Sigmoid colon (tissue), 7 donors: Measurements from ENCODE around the gene MARS2. TPM values are rescaled to one million over a fixed set of nuclear protein-coding genes. Genes with fewer than 3 reads are reported as not detected.

ENCODE experiments used
- DNase-seq: peaks from one replicate; pipeline ENCODE4 v3.0.0-alpha.2; 2019
- H3K27ac ChIP-seq, 4 donors: fragments of 200-600 bp; sonication (generic); one replicate each; pipeline ENCODE4 v1.5.1; 2016 to 2019; ENCODE audit warnings: mild to moderate bottlenecking in 1 of 4
- H3K27me3 ChIP-seq, 3 donors: fragments of 200-600 bp; sonication (generic); one replicate each; pipeline ENCODE4 v1.5.1; 2019; ENCODE audit warnings: mild to moderate bottlenecking in 1 of 3
- H3K36me3 ChIP-seq, 4 donors: fragments of 200-600 bp; sonication (generic); one replicate each; pipeline ENCODE4 v1.5.1; 2016 to 2019
- H3K4me1 ChIP-seq, 4 donors: fragments of 200-600 bp; sonication (generic); one replicate each; pipeline ENCODE4 v1.5.1; 2017 to 2019
- H3K4me3 ChIP-seq, 4 donors: fragments of 200-600 bp; sonication (generic); one replicate each; pipeline ENCODE4 v1.5.1; 2017 to 2019; ENCODE audit warnings: mild to moderate bottlenecking in 2 of 4, moderate library complexity in 1 of 4
- H3K9me3 ChIP-seq, 4 donors: fragments of 200-600 bp in 3 of 4; sonication (generic) in 3 of 4; one replicate each; pipeline versions ENCODE4 v1.5.1 to v1.6.1; 2013 to 2019
- EP300 ChIP-seq, 4 donors: sonication (generic); formaldehyde crosslinking; IDR thresholded peaks; one replicate each; pipeline ENCODE4 v1.6.1; 2017; ENCODE audit warnings: antibody characterized with exemption in 4 of 4
- POLR2A ChIP-seq, 2 donors: fragments of 450-650 bp; IDR thresholded peaks; one replicate each; pipeline ENCODE4 v1.6.1; 2016; ENCODE audit warnings: antibody characterized with exemption in 2 of 2, mild to moderate bottlenecking in 2 of 2, moderate library complexity in 2 of 2
- POLR2AphosphoS5 ChIP-seq, 4 donors: sonication (generic); formaldehyde crosslinking; IDR thresholded peaks; one replicate each; pipeline ENCODE4 v1.6.1; 2017; ENCODE audit warnings: antibody characterized with exemption in 4 of 4
- WGBS, 2 donors: extraction: QIAGEN DNeasy Blood & Tissue Kit; methylation state at CpG; one replicate each; pipeline ENCODE4 v1.1.7; 2013; 5-methylcytosine and 5-hydroxymethylcytosine counted together
- intact Hi-C: fragments of 100-400 bp; cut with DNase I; formaldehyde crosslinking; loops from one replicate; pipeline ENCODE4 v1.15.1; 2023
- polyA plus RNA-seq, 3 donors: library from polyadenylated mRNA; stranded (reverse); fragments of 200-250 nt; gene quantifications; one replicate each; pipeline ENCODE4 v1.2.3, GENCODE V29; 2013
- total RNA-seq, 4 donors: library from RNA; depleted of rRNA; stranded (reverse); fragments of >200 nt; gene quantifications; one replicate each; pipeline ENCODE4 v1.1.0, GENCODE V29; 2016
- TF ChIP-seq, protein P1 (sequence below), 4 experiments: fragments of 450-650 bp in 3 of 4; fragments of 200-600 bp in 1 of 4; IDR thresholded peaks; one replicate each; pipeline ENCODE4 v1.5.1; 2016 to 2019; ENCODE audit warnings: antibody characterized with exemption in 4 of 4, mild to moderate bottlenecking in 3 of 4, moderate library complexity in 2 of 4
- donor health status: healthy with polysubstance abuse.
- donor health status: Bipolar disorder and iron deficiency.
- donor health status: healthy.

The MARS2 gene
- total RNA-seq (1 to 10 TPM; 3.1 to 6.6 (median 4.5) TPM), polyA plus RNA-seq (1 to 10 TPM; 3.0 to 8.3 (median 5.3) TPM)

- 0 to 1% methylated on average over 86 of the region's 86 CpGs for WGBS, 2 donors
- H3K4me1 ChIP-seq: peaks cover 0 to 40% (median 37%) of the 10 kb centered on the region in 4 donors
- H3K4me3 ChIP-seq: peak within 1 kb of the TSS; percentile 68 to 92 (median 76)
- TF ChIP-seq POLR2AphosphoS5 (IDR thresholded peaks at IDR 0.05) (peak; percentile 74 to 92 (median 86)), EP300 (IDR thresholded peaks at IDR 0.05) (no peak), POLR2A (IDR thresholded peaks at IDR 0.05) (peak; percentile 10 to 18)
- TF ChIP-seq, protein P1, sequence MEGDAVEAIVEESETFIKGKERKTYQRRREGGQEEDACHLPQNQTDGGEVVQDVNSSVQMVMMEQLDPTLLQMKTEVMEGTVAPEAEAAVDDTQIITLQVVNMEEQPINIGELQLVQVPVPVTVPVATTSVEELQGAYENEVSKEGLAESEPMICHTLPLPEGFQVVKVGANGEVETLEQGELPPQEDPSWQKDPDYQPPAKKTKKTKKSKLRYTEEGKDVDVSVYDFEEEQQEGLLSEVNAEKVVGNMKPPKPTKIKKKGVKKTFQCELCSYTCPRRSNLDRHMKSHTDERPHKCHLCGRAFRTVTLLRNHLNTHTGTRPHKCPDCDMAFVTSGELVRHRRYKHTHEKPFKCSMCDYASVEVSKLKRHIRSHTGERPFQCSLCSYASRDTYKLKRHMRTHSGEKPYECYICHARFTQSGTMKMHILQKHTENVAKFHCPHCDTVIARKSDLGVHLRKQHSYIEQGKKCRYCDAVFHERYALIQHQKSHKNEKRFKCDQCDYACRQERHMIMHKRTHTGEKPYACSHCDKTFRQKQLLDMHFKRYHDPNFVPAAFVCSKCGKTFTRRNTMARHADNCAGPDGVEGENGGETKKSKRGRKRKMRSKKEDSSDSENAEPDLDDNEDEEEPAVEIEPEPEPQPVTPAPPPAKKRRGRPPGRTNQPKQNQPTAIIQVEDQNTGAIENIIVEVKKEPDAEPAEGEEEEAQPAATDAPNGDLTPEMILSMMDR (IDR thresholded peaks at IDR 0.05): no peak
- DNase-seq: peak; percentile 96
- peak within 1 kb of the TSS; percentile 77 to 87 (median 81) for H3K27ac ChIP-seq
- intact Hi-C loops: loop anchor here (5.0 to 10.0 kb wide), 3 partner anchors 188 to 589 kb away; partner anchors contain the start of genes COQ10B and MOB4
- no peaks in the 10 kb centered on the region for H3K27me3 ChIP-seq
- no peaks in the 10 kb centered on the region for H3K9me3 ChIP-seq
- H3K36me3 ChIP-seq: no peaks in the 10 kb centered on the region
Measured at GRCh38 chr2:197705121-197705911, at the start of gene MARS2. Gene MARS2, plus strand, starts transcription at chr2:197705369. Its CDS starts 37 bp downstream, at chr2:197705406.

GRCh38 chr2:197657562-197657961, 47.6 kb upstream of the MARS2 start:
- Histone ChIP-seq H3K27ac (no peak overlapping the region), H3K4me1 (no peaks in the 10 kb centered on the region), H3K27me3 (no peaks in the 10 kb centered on the region), H3K4me3 (no peak overlapping the region), H3K36me3 (no peaks in the 10 kb centered on the region), H3K9me3 (no peaks in the 10 kb centered on the region)
- TF ChIP-seq EP300 (IDR thresholded peaks at IDR 0.05): no peak
- no peak for TF ChIP-seq POLR2A (IDR thresholded peaks at IDR 0.05)
- TF ChIP-seq POLR2AphosphoS5 (IDR thresholded peaks at IDR 0.05): no peak
- TF ChIP-seq, protein P1 (IDR thresholded peaks at IDR 0.05): no peak
- no peak for DNase-seq
- intact Hi-C loops: no loop called here

- intact Hi-C loops: no loop called here
Measured at GRCh38 chr2:197661626-197662025, 43.5 kb upstream of the MARS2 start.

GRCh38 chr2:197666277-197666676, 38.9 kb upstream of the MARS2 start:
- Histone ChIP-seq H3K9me3 (peaks cover 0 to 5% (median 2%) of the 10 kb centered on the region in 4 donors), H3K4me3 (no peak overlapping the region), H3K27ac (no peak overlapping the region), H3K27me3 (no peaks in the 10 kb centered on the region), H3K4me1 (no peaks in the 10 kb centered on the region), H3K36me3 (no peaks in the 10 kb centered on the region)
- intact Hi-C loops: no loop called here
- TF ChIP-seq, protein P1 (IDR thresholded peaks at IDR 0.05): no peak
- TF ChIP-seq POLR2A (IDR thresholded peaks at IDR 0.05) (no peak), EP300 (IDR thresholded peaks at IDR 0.05) (no peak), POLR2AphosphoS5 (IDR thresholded peaks at IDR 0.05) (no peak)
- no peak for DNase-seq

More at GRCh38 chr2:197661626-197662025, 43.5 kb upstream of the MARS2 start:
- H3K4me3 ChIP-seq: no peak overlapping the region
- no peaks in the 10 kb centered on the region for H3K27me3 ChIP-seq
- 70 to 82% methylated on average over 3 of the region's 3 CpGs for WGBS, 2 donors
- no peak overlapping the region for H3K27ac ChIP-seq
- TF ChIP-seq POLR2A (IDR thresholded peaks at IDR 0.05): no peak
- H3K36me3 ChIP-seq: no peaks in the 10 kb centered on the region
- H3K9me3 ChIP-seq: peaks cover 0 to 2% (median 0%) of the 10 kb centered on the region in 4 donors
- H3K4me1 ChIP-seq: no peaks in the 10 kb centered on the region
- no peak for DNase-seq

DNA sequence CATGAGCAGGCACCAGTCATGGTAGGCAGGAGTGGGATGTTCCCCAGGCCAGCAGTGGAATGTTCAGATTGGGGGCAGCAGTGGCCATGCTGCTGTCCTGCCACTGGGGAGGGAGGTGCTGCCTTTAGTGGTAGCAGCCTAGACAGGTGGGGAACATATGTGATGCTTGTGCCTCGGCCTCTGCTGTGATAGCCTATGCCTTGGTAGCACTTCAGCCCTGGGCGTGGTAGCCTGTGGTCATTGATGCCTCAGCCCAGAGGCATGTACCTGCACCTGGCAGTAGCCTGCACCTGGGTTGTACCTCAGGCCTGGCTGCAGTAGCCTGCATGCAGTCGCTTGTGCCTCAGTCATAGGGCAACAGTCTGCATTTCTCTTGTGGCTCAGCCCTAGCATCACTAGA, 36.9 kb upstream of the MARS2 start:
- DNase-seq: no peak
- intact Hi-C loops: no loop called here
- WGBS, 2 donors: 92 to 96% methylated on average over 3 of the region's 3 CpGs
- Histone ChIP-seq H3K9me3 (peaks cover 0 to 5% (median 2%) of the 10 kb centered on the region in 4 donors), H3K27ac (no peak overlapping the region), H3K36me3 (no peaks in the 10 kb centered on the region), H3K4me1 (no peaks in the 10 kb centered on the region), H3K4me3 (no peak overlapping the region), H3K27me3 (no peaks in the 10 kb centered on the region)
- TF ChIP-seq, protein P1 (IDR thresholded peaks at IDR 0.05): no peak
- TF ChIP-seq EP300 (IDR thresholded peaks at IDR 0.05): no peak
- no peak for TF ChIP-seq POLR2A (IDR thresholded peaks at IDR 0.05)
- no peak for TF ChIP-seq POLR2AphosphoS5 (IDR thresholded peaks at IDR 0.05)
